Measurements from ENCODE around the gene GBP3. TPM values are rescaled to one million over a fixed set of nuclear protein-coding genes. Genes with fewer than 3 reads are reported as not detected.

GBP3 gene
- total and polyA plus RNA-seq, 9 of the 15 experiments (the other 6 are each of a cell fraction or from before 2014, with no cell fraction given): 0.07 to 0.14 (median 0.11) TPM; not detected in 4

DNA sequence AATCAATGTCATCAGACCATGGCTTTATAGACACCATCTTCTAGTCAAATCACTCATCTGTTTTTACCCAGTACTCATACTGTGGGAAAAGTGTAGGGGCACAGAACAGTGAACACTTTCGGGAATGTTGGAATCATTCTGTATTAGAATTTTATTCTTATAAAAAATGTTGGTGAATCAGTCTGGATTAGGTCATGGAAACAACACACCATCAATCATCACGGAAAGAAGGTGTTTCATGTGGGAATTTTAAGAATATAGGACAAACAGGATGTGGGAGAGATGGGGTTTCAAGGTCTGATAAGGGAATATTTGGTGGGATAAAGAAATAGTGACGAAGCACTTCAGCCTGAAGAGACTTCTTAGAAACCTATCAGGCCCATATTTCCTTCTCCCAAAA, 25.1 kb upstream of the GBP3 start:
- H3K36me3 ChIP-seq (ENCODE audit: control insufficient read depth, insufficient read depth, low read length): no peaks in the 10 kb centered on the region
- no peak overlapping the region for H2AFZ ChIP-seq (ENCODE audit: low read depth, low read length)
- no peak overlapping the region for H3K4me3 ChIP-seq
- no peaks in the 10 kb centered on the region for H3K9me3 ChIP-seq (replicated peaks; ENCODE audit: control insufficient read depth, insufficient read depth, low read depth, low read length)
- no peak for FAIRE-seq
- no peaks in the 10 kb centered on the region for H3K9me1 ChIP-seq (ENCODE audit: control insufficient read depth, insufficient read depth, low read length)
- in situ Hi-C loops (cut with MboI): no loop called here
- BruUV-seq (replicated peaks): no TSS peak
- H3K79me2 ChIP-seq (ENCODE audit: control insufficient read depth, insufficient read depth, low read length): no peaks in the 10 kb centered on the region
- intact Hi-C loops (cut with micrococcal nuclease): no loop called here
- H3K27me3 ChIP-seq (ENCODE audit: control insufficient read depth in 2 of 2, insufficient read depth in 2 of 2, low read length in 2 of 2): peaks cover 2 to 5% of the 10 kb centered on the region in 2 experiments; a peak in 3 of 5 replicates
- H3K9ac ChIP-seq (ENCODE audit: insufficient read depth in 1 of 2, low read depth in 2 of 2, low read length in 2 of 2): no peak overlapping the region
- H4K20me1 ChIP-seq (replicated peaks; ENCODE audit: control insufficient read depth, insufficient read depth, low read length): no peaks in the 10 kb centered on the region
- TF ChIP-seq TOE1 (IDR thresholded peaks at IDR 0.05; ENCODE audit: borderline replicate concordance): no peak
- no peak for TF ChIP-seq TOE1 (CRISPR knock-in tag; IDR thresholded peaks at IDR 0.05; ENCODE audit: borderline replicate concordance, low read depth)
- TF ChIP-seq ZNF668 (CRISPR knock-in tag; IDR thresholded peaks at IDR 0.05): no peak
- no peak for TF ChIP-seq DDX20 (tag; IDR thresholded peaks at IDR 0.05; ENCODE audit: low read depth)
- TF ChIP-seq, protein P1, sequence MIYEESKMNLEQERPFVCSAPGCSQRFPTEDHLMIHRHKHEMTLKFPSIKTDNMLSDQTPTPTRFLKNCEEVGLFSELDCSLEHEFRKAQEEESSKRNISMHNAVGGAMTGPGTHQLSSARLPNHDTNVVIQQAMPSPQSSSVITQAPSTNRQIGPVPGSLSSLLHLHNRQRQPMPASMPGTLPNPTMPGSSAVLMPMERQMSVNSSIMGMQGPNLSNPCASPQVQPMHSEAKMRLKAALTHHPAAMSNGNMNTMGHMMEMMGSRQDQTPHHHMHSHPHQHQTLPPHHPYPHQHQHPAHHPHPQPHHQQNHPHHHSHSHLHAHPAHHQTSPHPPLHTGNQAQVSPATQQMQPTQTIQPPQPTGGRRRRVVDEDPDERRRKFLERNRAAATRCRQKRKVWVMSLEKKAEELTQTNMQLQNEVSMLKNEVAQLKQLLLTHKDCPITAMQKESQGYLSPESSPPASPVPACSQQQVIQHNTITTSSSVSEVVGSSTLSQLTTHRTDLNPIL (CRISPR knock-in tag; IDR thresholded peaks at IDR 0.05): no peak
- TF ChIP-seq L3MBTL2 (IDR thresholded peaks at IDR 0.05): no peak
- no peak for TF ChIP-seq PPARD (CRISPR knock-in tag; IDR thresholded peaks at IDR 0.05)
- TF ChIP-seq, protein P2, sequence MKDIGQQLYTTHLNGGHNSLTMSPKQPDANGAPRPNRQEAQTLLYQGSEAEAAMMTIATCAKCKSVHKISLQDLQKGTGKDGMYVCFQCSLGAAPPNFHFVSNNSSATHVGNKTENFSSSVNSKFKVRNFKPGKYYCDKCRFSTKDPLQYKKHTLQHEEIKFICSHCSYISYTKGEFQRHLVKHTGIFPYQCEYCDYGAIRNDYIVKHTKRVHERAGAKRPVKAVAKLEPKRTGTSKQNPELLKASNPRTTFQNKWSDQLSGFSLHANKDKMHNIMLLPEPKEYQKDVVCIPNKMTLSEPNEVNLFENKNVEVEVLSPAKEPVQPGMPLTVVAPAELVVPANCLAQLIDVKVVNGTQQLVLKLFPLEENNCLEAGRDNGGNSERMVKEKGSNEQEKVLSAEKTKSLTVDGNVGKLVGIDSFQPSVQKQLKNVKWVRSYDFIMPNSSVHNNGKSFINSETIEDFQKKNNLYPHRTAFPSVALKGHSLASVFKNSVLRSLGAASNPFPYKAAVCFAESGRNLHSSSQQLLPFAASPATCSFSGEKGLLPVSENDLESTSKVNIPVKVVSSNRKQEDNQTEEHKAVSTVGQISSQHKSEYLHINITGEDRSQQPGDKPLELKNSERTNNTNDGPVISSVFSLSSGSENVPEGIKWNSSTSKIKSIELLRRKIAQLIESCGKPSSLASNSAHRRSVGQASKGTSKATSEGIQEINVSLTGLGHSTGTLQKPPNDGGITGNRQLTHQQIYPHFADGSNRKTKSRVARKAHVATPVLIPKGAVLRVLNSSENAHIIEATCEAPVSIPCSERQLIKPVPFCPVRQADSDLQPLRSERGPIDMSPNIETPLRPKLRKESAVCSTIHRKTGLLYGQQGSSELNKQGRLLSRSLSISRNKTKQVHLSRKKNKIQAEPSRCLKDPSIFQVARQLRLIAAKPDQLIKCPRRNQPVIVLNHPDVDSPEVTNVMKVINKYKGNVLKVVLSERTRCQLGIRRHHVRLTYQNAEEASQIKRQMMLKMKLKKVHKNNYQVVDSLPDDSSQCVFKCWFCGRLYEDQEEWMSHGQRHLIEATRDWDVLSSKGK (CRISPR knock-in tag; IDR thresholded peaks at IDR 0.05): no peak
- TF ChIP-seq MEF2A (IDR thresholded peaks at IDR 0.05; ENCODE audit: control insufficient read depth, low read depth, low read length): no peak
- no peak for TF ChIP-seq ZFP36 (IDR thresholded peaks at IDR 0.05; ENCODE audit: low read depth, low read length, partially characterized antibody)
- no peak for TF ChIP-seq POLR2B (IDR thresholded peaks at IDR 0.05; ENCODE audit: low read depth, partially characterized antibody)
- no peak for TF ChIP-seq RBM15 (IDR thresholded peaks at IDR 0.05; ENCODE audit: insufficient read depth, low read length)
- TF ChIP-seq, protein P3, sequence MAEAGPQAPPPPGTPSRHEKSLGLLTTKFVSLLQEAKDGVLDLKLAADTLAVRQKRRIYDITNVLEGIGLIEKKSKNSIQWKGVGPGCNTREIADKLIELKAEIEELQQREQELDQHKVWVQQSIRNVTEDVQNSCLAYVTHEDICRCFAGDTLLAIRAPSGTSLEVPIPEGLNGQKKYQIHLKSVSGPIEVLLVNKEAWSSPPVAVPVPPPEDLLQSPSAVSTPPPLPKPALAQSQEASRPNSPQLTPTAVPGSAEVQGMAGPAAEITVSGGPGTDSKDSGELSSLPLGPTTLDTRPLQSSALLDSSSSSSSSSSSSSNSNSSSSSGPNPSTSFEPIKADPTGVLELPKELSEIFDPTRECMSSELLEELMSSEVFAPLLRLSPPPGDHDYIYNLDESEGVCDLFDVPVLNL (CRISPR knock-in tag; IDR thresholded peaks at IDR 0.05; ENCODE audit: low read depth): no peak
- no peak for TF ChIP-seq MCM3 (IDR thresholded peaks at IDR 0.05)
- TF ChIP-seq ZBTB17 (CRISPR knock-in tag; IDR thresholded peaks at IDR 0.05): no peak
- no peak for TF ChIP-seq ZNF311 (CRISPR knock-in tag; IDR thresholded peaks at IDR 0.05)
- no peak for TF ChIP-seq BACH1 (tag; IDR thresholded peaks at IDR 0.05)
- no peak for TF ChIP-seq ARID2 (IDR thresholded peaks at IDR 0.05)
- POLR2A ChIA-PET: no interaction called here
- CTCF ChIA-PET (ENCODE audit: low intra/inter-chr PET ratio): interaction anchor here (0.6 kb wide), 1 partner anchor 109 kb away, joined by 3 read pairs; no protein-coding TSS in a partner anchor
- H3K27ac ChIP-seq (ENCODE audit: extremely low read depth, low read depth, low read length): no peak overlapping the region
- no peak overlapping the region for H3K4me2 ChIP-seq (ENCODE audit: insufficient read depth, low read length)
- DNase-seq (ENCODE audit: extremely low read depth in 1 of 4, low spot score in 3 of 4): no peak
- no peak for ATAC-seq
- H3K4me1 ChIP-seq (replicated peaks in 1 of 2; ENCODE audit: control insufficient read depth in 2 of 2, insufficient read depth in 2 of 2, low read length in 2 of 2): peaks cover 0 to 4% of the 10 kb centered on the region in 2 experiments; a peak in 1 of 5 replicates
- WGBS (ENCODE audit: insufficient coverage, low coverage, missing lambda C conversion rate): 0% methylated on average over 3 of the region's 3 CpGs
